Parathyroid adenoma (tissue), 2 donors: ENCODE results near the gene ZFR.

Source experiments
- H2AFZ ChIP-seq: fragments of 300-600 bp; sonication (generic); one replicate; pipeline ENCODE4 v1.7.0; 2017; ENCODE audit warnings: antibody characterized with exemption, mild to moderate bottlenecking
- H3K27ac ChIP-seq: fragments of 300-600 bp; sonication (generic); one replicate; pipeline ENCODE4 v1.7.0; 2017
- H3K27me3 ChIP-seq: fragments of 300-600 bp; sonication (generic); one replicate; pipeline ENCODE4 v1.7.0; 2017; ENCODE audit warnings: low read length; ENCODE audit not compliant: control insufficient read depth, insufficient read depth
- H3K36me3 ChIP-seq: fragments of 300-600 bp; sonication (generic); one replicate; pipeline ENCODE4 v1.7.0; 2017; ENCODE audit warnings: low read length; ENCODE audit not compliant: control insufficient read depth, insufficient read depth
- H3K4me1 ChIP-seq: fragments of 300-600 bp; sonication (generic); one replicate; pipeline ENCODE4 v1.7.0; 2017; ENCODE audit warnings: control low read depth
- H3K4me2 ChIP-seq: fragments of 300-600 bp; sonication (generic); one replicate; pipeline ENCODE4 v1.7.0; 2017; ENCODE audit warnings: low read length
- H3K4me3 ChIP-seq: fragments of 300-600 bp; sonication (generic); one replicate; pipeline ENCODE4 v1.7.0; 2017; ENCODE audit warnings: low read depth, low read length
- H3K79me2 ChIP-seq: fragments of 300-600 bp; sonication (generic); one replicate; pipeline ENCODE4 v1.7.0; 2017; ENCODE audit warnings: control low read depth
- H3K9ac ChIP-seq: fragments of 300-600 bp; sonication (generic); one replicate; pipeline ENCODE4 v1.7.0; 2017; ENCODE audit warnings: mild to moderate bottlenecking
- H3K9me3 ChIP-seq: fragments of 300-600 bp; sonication (generic); one replicate; pipeline ENCODE4 v1.7.0; 2017; ENCODE audit warnings: low read length; ENCODE audit not compliant: control insufficient read depth
- TF ChIP-seq, protein P1 (sequence below): fragments of 300-600 bp; sonication (generic); IDR thresholded peaks from one replicate; pipeline ENCODE4 v1.7.0; 2017; ENCODE audit warnings: antibody characterized with exemption, mild to moderate bottlenecking
- donor health status: primary hyperparathyroidism.

Gene ZFR

DNA sequence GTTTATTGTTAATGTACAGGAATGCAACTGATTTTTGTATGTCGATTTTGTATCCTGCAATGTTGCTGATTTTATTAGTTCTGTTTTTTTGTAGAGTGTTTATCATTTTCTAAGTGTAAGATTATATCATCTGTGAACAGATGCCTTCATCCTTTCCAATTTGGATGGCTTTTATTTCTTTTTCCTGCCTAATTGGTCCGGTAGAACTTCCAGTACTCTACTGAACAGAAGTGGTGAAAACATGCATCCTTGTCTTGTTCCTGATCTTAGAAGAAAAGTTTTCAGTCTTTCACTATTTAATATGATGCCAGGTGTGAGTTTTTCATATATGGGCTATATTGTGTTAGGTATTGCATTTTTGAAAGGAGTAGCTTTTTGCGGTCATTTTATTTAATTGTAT, 42.5 kb upstream of the ZFR start:
- TF ChIP-seq, protein P1, sequence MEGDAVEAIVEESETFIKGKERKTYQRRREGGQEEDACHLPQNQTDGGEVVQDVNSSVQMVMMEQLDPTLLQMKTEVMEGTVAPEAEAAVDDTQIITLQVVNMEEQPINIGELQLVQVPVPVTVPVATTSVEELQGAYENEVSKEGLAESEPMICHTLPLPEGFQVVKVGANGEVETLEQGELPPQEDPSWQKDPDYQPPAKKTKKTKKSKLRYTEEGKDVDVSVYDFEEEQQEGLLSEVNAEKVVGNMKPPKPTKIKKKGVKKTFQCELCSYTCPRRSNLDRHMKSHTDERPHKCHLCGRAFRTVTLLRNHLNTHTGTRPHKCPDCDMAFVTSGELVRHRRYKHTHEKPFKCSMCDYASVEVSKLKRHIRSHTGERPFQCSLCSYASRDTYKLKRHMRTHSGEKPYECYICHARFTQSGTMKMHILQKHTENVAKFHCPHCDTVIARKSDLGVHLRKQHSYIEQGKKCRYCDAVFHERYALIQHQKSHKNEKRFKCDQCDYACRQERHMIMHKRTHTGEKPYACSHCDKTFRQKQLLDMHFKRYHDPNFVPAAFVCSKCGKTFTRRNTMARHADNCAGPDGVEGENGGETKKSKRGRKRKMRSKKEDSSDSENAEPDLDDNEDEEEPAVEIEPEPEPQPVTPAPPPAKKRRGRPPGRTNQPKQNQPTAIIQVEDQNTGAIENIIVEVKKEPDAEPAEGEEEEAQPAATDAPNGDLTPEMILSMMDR = no peak
- Histone ChIP-seq H3K36me3 (no peaks in the 10 kb centered on the region), H3K27ac (no peak overlapping the region), H3K9me3 (no peaks in the 10 kb centered on the region), H3K4me3 (no peak overlapping the region), H3K4me2 (no peak overlapping the region), H2AFZ (no peak overlapping the region), H3K9ac (no peak overlapping the region), H3K4me1 (no peaks in the 10 kb centered on the region), H3K79me2 (no peaks in the 10 kb centered on the region), H3K27me3 (no peaks in the 10 kb centered on the region)

DNA sequence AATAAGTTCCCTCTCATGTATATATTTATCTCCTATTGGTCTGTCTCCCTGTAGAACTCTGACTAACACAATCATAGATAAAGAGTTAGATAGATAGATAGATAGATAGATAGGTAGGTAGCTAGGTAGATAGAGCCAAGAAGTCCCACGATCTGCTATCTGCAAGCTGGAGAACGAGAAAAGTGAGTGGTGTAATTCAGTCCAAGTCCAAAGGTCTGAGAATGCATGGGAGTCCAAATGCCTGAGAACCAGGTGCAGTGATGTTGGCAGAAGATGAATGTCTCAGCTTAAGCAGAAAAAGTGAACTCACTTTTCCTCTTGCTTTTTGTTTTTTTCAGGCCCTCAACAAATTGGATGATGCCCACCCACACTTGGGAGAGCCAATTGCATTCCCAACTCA, 37.7 kb upstream of the ZFR start:
- no peaks in the 10 kb centered on the region for H3K27me3 ChIP-seq
- TF ChIP-seq, protein P1 = no peak

DNA sequence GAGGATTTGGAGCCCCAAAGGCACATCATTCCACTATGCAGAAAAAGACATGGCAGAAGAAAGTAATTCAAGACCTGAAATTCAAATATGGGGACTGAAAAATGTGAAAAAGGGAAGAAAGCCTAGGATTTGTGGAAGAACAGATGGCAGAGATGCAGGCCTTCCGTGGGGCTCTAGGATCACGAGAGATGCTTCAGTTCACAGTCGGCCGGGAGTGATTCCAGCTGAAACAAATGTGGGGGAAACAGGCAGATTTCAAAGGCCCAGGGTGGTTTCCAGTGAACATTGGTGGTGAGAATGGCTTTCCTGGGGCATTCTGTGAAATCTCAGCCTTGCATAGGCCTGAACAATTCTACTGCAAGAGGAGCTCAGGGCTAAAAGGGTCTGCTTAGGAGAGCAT, 34.6 kb upstream of the ZFR start:
- Histone ChIP-seq H3K4me1 (no peaks in the 10 kb centered on the region), H3K4me2 (no peak overlapping the region), H3K27me3 (no peaks in the 10 kb centered on the region), H2AFZ (no peak overlapping the region), H3K4me3 (no peak overlapping the region), H3K36me3 (no peaks in the 10 kb centered on the region), H3K79me2 (no peaks in the 10 kb centered on the region), H3K9ac (no peak overlapping the region), H3K27ac (no peak overlapping the region), H3K9me3 (no peaks in the 10 kb centered on the region)
- TF ChIP-seq, protein P1 = no peak

More for the DNA sequence above, 37.7 kb upstream of the ZFR start:
- Histone ChIP-seq H2AFZ (no peak overlapping the region), H3K4me2 (no peak overlapping the region), H3K4me1 (no peaks in the 10 kb centered on the region), H3K27ac (no peak overlapping the region), H3K36me3 (no peaks in the 10 kb centered on the region), H3K4me3 (no peak overlapping the region), H3K9ac (no peak overlapping the region), H3K79me2 (no peaks in the 10 kb centered on the region), H3K9me3 (no peaks in the 10 kb centered on the region)

DNA sequence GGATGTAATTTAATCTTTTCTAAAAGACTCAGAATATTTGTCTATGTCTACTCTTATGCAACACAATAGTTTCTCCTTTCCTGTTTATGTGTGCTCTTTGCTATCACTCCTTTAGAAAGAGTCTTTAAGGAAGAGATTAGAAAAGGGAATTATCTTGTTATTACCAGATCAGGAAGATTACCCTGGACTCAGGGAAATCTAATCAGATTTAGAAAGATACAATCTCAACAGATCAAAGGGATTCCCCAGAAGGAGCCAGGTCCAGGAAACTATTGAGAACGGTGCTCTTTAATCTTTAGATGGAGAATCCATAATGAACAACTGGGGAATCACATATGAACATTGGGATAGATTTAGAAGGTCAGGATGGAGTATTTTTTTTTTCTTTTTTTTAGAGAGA, 32.4 kb upstream of the ZFR start:
- TF ChIP-seq, protein P1 = no peak
- Histone ChIP-seq H3K79me2 (no peaks in the 10 kb centered on the region), H3K4me1 (no peaks in the 10 kb centered on the region), H3K9ac (no peak overlapping the region), H3K27me3 (no peaks in the 10 kb centered on the region), H3K4me3 (no peak overlapping the region), H3K9me3 (no peaks in the 10 kb centered on the region), H2AFZ (no peak overlapping the region), H3K27ac (no peak overlapping the region), H3K4me2 (no peak overlapping the region), H3K36me3 (no peaks in the 10 kb centered on the region)

DNA sequence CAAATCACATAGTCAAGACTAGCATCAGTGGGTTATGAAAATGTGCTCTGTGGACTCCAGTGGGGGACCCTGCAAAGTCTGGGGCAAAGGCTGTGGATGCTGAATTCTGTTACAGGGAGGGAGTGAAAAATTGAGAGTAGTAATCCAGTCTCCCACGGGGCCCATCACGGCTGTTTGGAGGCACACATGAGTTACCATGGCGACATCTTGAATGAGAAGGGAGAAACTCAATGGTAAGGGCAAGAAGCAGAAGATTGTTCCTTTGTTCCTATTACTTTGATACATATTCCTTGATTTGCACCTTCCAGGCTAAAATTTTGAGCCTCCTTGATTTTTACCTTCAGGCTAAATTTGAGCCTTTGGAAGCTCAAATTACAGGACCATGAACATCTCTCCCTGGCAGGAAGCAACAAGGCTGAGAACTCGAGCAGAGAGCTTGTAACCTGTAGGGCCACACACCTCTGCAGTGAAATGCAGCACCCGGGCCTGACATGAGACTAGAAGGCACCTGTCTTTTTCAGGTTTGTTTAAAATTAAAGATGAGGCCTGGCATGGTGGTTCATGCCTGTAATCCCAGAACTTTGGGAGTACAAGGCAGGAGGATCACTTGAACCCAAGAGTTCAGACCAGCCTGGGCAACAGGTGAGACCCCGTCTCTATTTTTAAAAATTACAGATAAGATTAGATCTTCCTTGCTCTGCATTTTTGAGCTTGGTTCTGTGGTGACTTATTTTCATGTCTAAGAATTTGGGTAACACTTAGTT, 31.0 kb upstream of the ZFR start:
- Histone ChIP-seq H2AFZ (no peak overlapping the region), H3K36me3 (no peaks in the 10 kb centered on the region), H3K9me3 (no peaks in the 10 kb centered on the region), H3K9ac (no peak overlapping the region), H3K27ac (no peak overlapping the region), H3K27me3 (no peaks in the 10 kb centered on the region), H3K4me2 (no peak overlapping the region), H3K79me2 (no peaks in the 10 kb centered on the region), H3K4me1 (no peaks in the 10 kb centered on the region), H3K4me3 (no peak overlapping the region)
- TF ChIP-seq, protein P1 = no peak
